ENCODE results near the gene UGT3A2.

- TF ChIP-seq CHD2 (IDR thresholded peaks at IDR 0.05; ENCODE audit: low read length, partially characterized antibody) (no peak), POLR2AphosphoS5 (IDR thresholded peaks at IDR 0.05; ENCODE audit: low read depth, low read length) (no peak), USF2 (IDR thresholded peaks at IDR 0.05; ENCODE audit: borderline replicate concordance, low read depth, low read length) (no peak), SIN3A (IDR thresholded peaks at IDR 0.05; ENCODE audit: borderline replicate concordance, low read depth, low read length) (no peak), RXRA (IDR thresholded peaks at IDR 0.05; ENCODE audit: borderline replicate concordance, low read depth) (no peak)
- TF ChIP-seq, protein P1, sequence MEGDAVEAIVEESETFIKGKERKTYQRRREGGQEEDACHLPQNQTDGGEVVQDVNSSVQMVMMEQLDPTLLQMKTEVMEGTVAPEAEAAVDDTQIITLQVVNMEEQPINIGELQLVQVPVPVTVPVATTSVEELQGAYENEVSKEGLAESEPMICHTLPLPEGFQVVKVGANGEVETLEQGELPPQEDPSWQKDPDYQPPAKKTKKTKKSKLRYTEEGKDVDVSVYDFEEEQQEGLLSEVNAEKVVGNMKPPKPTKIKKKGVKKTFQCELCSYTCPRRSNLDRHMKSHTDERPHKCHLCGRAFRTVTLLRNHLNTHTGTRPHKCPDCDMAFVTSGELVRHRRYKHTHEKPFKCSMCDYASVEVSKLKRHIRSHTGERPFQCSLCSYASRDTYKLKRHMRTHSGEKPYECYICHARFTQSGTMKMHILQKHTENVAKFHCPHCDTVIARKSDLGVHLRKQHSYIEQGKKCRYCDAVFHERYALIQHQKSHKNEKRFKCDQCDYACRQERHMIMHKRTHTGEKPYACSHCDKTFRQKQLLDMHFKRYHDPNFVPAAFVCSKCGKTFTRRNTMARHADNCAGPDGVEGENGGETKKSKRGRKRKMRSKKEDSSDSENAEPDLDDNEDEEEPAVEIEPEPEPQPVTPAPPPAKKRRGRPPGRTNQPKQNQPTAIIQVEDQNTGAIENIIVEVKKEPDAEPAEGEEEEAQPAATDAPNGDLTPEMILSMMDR (IDR thresholded peaks at IDR 0.05), result no peak
Measured at GRCh38 chr5:35996076-35996475, 70.6 kb downstream of the UGT3A2 start.
